NCI-H1436 treated with DMSO at 0.1 percent for 48 hours (cell line): ENCODE data around the gene ANKRD33.
"Not testable (repeated sequence)": the region's sequence is repeated elsewhere in the genome, so short reads cannot be mapped to it uniquely, and the experiment has no call there.

Source experiments
- DNase-seq: peaks from one replicate; lab custom pipeline; 2025; lab: John Stamatoyannopoulos, UW

ANKRD33 gene

GRCh38 chr12:51883295-51883694, 4.6 kb upstream of the ANKRD33 start:
- DNase-seq, result no peak

GRCh38 chr12:51883998-51884675, 3.8 kb upstream of the ANKRD33 start:
- DNase-seq, result no peak

GRCh38 chr12:51884676-51885229, 3.1 kb upstream of the ANKRD33 start:
- DNase-seq, result no peak

DNA sequence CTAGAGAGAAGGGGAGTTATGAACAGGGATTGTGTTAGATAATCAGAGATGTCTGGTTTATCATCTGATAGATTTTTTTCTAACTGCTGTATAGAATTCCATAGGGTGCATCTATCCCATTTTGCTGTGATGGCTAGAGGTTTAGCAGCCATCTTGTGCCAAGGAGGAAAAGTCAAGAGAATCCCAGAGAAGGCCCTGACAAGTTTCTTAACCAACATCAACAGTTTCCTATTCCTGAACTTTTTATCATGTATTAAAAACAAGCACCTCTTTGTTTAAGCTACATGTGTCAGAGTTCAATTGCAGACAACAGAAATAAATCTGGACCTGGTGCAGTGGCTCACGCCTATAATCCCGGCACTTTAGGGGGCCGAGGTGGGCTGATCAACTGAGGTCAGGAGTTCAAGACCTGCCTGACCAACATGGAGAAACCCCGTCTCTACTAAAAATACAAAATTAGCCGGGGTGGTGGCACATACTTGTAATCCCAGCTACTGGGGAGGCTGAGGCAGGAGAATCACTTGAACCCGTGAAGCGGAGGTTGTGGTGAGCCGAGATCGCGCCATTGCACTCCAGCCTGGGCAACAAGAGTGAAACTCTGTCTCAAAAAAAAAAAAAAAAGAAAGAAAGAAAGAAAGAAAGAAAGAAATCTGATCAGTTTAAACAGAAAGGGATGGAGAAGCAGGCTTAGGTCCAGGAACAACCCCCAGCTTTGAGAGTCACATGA, 2.4 kb upstream of the ANKRD33 start:
- DNase-seq, result not testable (repeated sequence)

DNA sequence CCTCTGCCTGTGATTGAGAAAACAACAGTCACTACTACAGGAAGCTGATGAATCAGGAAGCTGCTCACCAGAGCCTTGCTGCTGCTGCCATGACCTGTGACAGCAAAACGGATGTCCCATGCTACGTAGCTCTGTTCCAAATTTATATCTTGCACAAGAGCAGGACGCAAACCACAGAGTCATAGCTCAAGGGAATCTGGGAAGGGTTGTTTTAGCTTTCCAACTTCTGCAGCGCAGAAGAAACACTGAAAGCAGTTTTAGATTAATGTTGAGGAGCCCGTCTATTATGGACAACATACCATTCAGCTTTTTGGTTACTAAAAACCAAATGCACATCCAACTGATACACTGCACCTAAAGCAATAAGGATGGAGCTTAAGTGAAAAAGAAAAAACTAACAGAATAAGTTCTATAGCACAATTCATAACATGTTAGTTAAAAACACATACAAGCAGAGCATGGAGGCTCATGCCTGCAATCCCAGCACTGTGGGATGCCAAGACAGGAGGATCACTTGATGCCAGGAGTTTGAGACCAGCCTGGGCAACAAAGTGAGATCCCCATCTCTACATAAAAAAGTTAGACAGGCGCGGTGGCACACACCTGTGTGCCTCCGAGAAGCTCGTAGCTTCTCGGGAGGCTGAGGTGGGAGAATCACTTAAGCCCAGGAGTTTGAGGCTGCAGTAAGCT, 1.7 kb upstream of the ANKRD33 start:
- DNase-seq, result no peak

DNA sequence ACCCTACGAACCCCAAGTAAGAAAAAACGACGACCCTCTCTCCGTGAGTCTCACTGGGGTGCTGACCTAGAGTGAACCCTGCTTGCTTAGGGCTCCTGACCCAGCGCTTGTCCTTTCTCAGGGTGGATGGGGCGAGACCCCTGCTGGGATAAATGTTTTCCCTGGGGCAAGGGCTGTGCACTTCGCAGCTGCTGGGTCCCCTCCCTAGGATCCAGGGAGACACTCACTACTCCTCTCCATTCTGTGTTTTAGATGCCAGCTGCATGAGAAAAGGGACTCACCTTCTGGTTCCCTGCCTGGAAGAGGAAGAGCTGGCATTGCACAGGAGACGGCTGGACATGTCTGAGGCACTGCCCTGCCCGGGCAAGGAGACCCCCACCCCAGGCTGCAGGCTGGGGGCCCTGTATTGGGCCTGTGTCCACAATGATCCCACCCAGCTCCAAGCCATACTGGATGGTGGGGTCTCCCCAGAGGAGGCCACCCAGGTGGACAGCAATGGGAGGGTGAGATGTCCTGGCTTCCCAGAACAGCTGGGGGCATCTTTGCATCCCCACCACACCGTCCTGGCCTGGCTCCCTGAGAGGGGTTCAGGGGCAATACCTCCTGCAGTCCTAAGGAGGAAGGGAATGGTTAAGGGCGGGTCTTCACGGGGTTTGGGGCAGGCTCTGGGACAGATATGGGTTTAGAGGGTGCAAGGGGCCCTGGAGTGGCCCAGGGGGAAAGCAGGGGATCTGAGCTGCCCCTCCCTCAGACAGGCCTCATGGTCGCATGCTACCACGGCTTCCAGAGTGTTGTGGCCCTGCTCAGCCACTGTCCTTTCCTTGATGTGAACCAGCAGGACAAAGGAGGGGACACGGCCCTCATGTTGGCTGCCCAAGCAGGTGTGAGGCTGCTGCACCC, 663 bp downstream of the ANKRD33 start:
- no peak for DNase-seq

DNA sequence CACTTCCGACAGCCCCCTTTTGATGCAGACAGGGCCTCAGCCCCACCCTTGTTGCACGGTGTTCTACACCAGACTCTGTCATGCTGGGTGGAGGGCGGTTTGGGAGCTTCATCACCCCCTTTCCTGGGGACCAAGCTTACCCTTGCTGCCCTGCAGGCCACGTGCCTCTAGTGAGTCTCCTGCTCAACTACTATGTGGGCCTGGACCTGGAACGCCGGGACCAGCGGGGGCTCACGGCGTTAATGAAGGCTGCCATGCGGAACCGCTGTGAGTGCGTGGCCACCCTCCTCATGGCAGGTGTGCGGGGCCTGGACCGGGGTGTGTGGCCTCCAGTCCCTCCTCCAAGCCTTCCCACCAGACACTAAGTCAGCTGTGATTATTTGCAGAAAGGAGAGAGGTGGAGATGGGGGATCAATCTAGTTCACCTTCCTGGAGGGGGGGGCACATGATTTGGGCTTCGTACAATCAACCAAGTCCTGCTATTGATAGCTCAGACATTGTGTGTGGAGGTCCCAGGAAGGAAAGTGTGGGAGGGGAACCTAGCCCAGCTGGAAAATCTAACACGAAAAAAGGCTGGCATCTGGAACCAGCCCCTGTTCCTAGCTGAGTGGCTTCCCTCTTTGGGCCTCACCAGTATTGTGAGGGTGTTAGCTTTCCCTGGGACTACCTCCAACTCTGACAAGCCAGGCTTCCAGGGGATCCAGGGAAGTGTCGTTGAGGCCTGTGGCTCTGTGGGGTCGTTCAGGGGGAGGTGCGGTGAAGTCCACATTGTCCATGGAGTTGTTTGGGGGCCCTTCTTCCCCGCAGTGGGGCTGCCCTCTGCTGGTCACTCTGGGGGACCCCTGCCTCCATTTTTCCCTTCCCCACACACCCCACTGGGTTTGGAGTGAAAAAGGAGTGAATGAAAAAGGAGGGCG, 1.6 kb downstream of the ANKRD33 start:
- DNase-seq, result no peak

DNA sequence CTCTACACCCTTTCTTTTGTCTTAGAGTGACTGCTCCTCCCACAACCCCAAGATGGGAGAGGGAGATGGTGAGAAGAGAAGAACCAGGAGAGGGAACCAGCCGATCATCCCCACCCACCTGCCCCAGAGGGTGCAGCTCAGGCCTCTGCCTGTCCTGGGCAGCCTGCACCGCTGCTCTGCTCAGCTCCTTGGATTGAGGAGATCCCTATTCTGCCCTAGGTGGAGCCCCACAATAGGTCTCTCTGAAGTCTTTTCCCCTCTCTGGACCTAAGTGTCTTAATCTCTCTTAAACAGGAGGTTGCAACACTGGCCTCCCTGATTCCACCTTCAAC, 2.2 kb downstream of the ANKRD33 start:
- DNase-seq, result no peak

DNA sequence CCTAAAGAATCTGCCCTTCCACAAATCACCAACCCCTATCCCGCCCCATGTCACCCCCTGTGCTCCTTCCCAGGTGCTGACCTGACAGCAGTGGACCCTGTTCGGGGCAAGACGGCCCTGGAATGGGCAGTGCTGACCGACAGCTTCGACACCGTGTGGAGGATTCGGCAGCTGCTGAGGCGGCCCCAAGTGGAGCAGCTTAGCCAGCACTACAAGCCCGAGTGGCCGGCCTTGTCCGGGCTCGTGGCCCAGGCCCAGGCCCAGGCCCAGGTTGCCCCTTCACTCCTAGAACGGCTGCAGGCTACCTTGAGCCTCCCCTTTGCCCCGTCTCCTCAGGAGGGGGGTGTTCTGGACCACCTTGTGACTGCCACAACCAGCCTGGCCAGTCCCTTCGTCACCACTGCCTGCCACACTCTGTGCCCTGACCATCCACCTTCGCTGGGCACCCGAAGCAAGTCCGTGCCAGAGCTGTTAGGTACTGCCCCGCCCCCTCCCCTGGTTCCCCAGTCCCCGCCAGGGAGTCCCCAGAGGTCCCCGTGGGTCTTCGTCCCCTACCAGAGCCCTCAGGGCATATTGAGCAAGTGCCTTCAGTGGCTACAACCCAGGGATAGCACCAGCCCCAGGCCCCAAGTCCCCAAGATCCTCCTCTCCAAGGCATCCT, 2.7 kb downstream of the ANKRD33 start:
- DNase-seq, result no peak

- DNase-seq, result no peak
These were observed 3.9 kb downstream of the ANKRD33 start for GRCh38 chr12:51891843-51892242.

DNA sequence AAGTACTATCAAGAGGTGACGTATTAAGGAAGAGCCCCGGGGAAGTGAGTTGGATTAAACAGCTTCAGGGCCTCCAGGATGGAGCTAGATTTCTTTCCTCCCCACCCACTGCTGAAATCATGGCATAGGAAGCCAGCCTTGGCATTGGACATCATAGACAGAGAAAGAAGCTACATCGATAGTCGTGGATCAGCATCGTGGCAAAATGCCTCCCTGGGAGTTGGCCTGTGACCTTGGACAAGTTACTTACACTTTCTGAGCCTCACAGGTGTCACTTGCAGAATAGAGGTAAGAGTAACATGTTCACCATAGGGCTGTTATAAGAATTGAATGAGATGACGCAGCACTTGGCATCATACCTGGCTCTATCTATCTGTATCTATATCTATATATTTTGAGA, 5.9 kb downstream of the ANKRD33 start:
- no peak for DNase-seq

- no peak for DNase-seq
These were observed 7.7 kb downstream of the ANKRD33 start for GRCh38 chr12:51895378-51896135.

DNA sequence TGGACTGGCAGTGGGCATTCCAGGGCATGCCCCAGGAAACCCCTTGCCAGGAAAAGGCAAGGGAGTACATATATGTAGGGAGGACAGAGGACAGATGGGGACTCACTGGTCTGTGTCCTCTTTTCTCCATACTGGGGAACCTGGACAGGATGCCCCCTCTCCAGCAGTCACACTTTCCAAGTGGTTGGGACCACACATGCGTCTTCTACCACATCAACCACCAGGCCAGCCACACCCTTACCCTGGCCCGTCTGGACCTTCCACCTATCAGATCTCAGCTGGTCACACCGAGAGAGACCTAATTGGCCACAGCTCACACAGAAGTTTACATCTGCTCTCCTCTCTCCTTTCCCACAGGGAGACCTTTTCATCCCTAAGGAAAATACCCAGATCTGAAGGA, 8.3 kb downstream of the ANKRD33 start:
- no peak for DNase-seq

DNA sequence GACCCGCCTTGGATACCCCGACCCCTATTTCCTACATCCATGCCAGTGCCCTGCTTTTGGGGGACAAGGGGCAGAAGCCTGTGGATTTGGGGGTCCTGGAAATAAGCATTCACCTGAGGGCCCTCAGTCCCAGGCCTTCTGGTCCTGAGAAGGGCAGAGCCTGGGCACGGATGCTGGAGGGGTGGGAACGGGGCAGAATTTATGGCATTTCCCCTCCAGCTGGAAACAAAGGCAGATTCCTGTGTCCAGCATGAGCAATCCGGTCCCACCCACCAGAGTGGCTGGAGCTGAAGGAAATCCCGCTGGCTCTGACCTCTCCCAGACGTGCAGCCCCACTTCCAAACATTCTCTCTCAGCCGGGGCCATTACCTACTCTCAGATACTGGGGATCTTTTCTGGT, 9.3 kb downstream of the ANKRD33 start:
- DNase-seq, result no peak

- no peak for DNase-seq
These were observed 10.6 kb downstream of the ANKRD33 start for GRCh38 chr12:51898506-51898905.

- DNase-seq, result no peak
These were observed 11.0 kb downstream of the ANKRD33 start for GRCh38 chr12:51898937-51899336.

GRCh38 chr12:51900323-51900889, 12.5 kb downstream of the ANKRD33 start:
- DNase-seq, result no peak

GRCh38 chr12:51901121-51901817, 13.4 kb downstream of the ANKRD33 start:
- DNase-seq, result no peak

- no peak for DNase-seq
These were observed 14.0 kb downstream of the ANKRD33 start for GRCh38 chr12:51901881-51902280.
